Endothelial cell of umbilical vein (primary cell): ENCODE measurements around the gene KIF3B. TPM values are rescaled to one million over a fixed set of nuclear protein-coding genes. Genes with fewer than 3 reads are reported as not detected.

Source experiments
- BruUV-seq: library from RNA; stranded (reverse); fragments of 400-500 nt; replicated peaks from 2 replicates; lab custom pipeline; 2021; lab: Mats Ljungman, UMichigan
- CTCF ChIA-PET: fragments of 300-600, 350-600 bp; sonication (Branson Sonifier 250); formaldehyde crosslinking; loops from one replicate; lab custom pipeline; 2021; ENCODE audit warnings: antibody characterized with exemption, inconsistent platforms; lab: Charles Lee
- POLR2A ChIA-PET: fragments of 300-600, 350-600 bp; sonication (Branson Sonifier 250); formaldehyde crosslinking; loops from one replicate; lab custom pipeline; 2021; ENCODE audit warnings: antibody characterized with exemption, inconsistent platforms; lab: Charles Lee
- DNase-seq: peaks from one replicate; pipeline ENCODE4 v3.0.0-alpha.2; 2011; ENCODE audit warnings: low read depth, low spot score
- FAIRE-seq: peaks from 2 replicates; lab custom pipeline; 2011; peaks lifted over from hg19 to GRCh38; lab: Jason Lieb, UNC
- H2AFZ ChIP-seq: 2 replicates; pipeline ENCODE4 v1.6.0; 2012; ENCODE audit warnings: low read depth, low read length, control low read depth, inconsistent platforms
- H3K27ac ChIP-seq: 2 replicates; pipeline ENCODE4 v1.5.1; 2011; ENCODE audit warnings: low read depth, mild to moderate bottlenecking, control low read depth, low read length, moderate library complexity; ENCODE audit not compliant: insufficient read depth
- H3K27me3 ChIP-seq, 2 experiments: 2 replicates each; pipeline versions ENCODE4 v1.6.0 to v1.6.1; 2011; ENCODE audit warnings: low read length in 2 of 2, mixed read lengths in 1 of 2; ENCODE audit not compliant: control insufficient read depth in 2 of 2, insufficient read depth in 2 of 2
- H3K36me3 ChIP-seq, 2 experiments: 2 replicates in 1 of 2; 3 replicates in 1 of 2; pipeline ENCODE4 v1.5.1; 2011; ENCODE audit warnings: low read length in 2 of 2, mild to moderate bottlenecking in 1 of 2, moderate library complexity in 1 of 2; ENCODE audit not compliant: control insufficient read depth in 2 of 2, insufficient read depth in 2 of 2; ENCODE audit errors: extremely low read depth in 1 of 2
- H3K4me1 ChIP-seq: 3 replicates; pipeline ENCODE4 v1.5.1; 2011; ENCODE audit warnings: mild to moderate bottlenecking, low read length; ENCODE audit not compliant: control insufficient read depth, insufficient read depth; ENCODE audit errors: extremely low read depth
- H3K4me2 ChIP-seq: 2 replicates; pipeline ENCODE4 v1.6.1; 2011; ENCODE audit warnings: low read length, control low read depth, mixed read lengths; ENCODE audit not compliant: insufficient read depth
- H3K4me3 ChIP-seq, 3 experiments: fragments of 200-600 bp in 1 of 3; sonication (generic), shearing (Covaris generic) in 1 of 3; replicated peaks in 1 of 3; 2 replicates each; pipeline ENCODE4 v1.5.1; 2011 to 2016; ENCODE audit warnings: control low read depth in 3 of 3, low read length in 3 of 3, mild to moderate bottlenecking in 2 of 3, inconsistent platforms in 1 of 3, low read depth in 1 of 3, moderate library complexity in 1 of 3; ENCODE audit not compliant: insufficient read depth in 1 of 3
- H3K79me2 ChIP-seq: 2 replicates; pipeline ENCODE4 v1.6.0; 2012; ENCODE audit warnings: low read length, inconsistent platforms; ENCODE audit not compliant: control insufficient read depth, insufficient read depth
- H3K9ac ChIP-seq: replicated peaks from 2 replicates; pipeline ENCODE3; 2011; ENCODE audit warnings: low read length, control low read depth; ENCODE audit not compliant: insufficient read depth; ENCODE audit errors: extremely low read depth
- H3K9me1 ChIP-seq: replicated peaks from 3 replicates; pipeline ENCODE4 v1.6.0; 2011; ENCODE audit warnings: mild to moderate bottlenecking, low read length; ENCODE audit not compliant: control insufficient read depth, insufficient read depth; ENCODE audit errors: extremely low read depth
- H3K9me3 ChIP-seq: replicated peaks from 2 replicates; pipeline ENCODE4 v1.5.1; 2012; ENCODE audit warnings: low read length, inconsistent platforms; ENCODE audit not compliant: control insufficient read depth, insufficient read depth
- H4K20me1 ChIP-seq: replicated peaks from 2 replicates; pipeline ENCODE3; 2011; ENCODE audit warnings: mild to moderate bottlenecking, low read length; ENCODE audit not compliant: control insufficient read depth, insufficient read depth; ENCODE audit errors: extremely low read depth
- CTCF ChIP-seq, 2 donors: IDR thresholded peaks; 1 replicate in 1 of 2; 2 replicates in 1 of 2; pipeline ENCODE4 v1.5.1; 2011; ENCODE audit warnings: low read length in 2 of 2, mild to moderate bottlenecking in 2 of 2, moderate library complexity in 2 of 2, control low read depth in 1 of 2, inconsistent platforms in 1 of 2, low read depth in 1 of 2; ENCODE audit not compliant: insufficient read depth in 1 of 2; ENCODE audit errors: extremely low read depth in 1 of 2
- EZH2 ChIP-seq: IDR thresholded peaks from 2 replicates; pipeline ENCODE4 v1.6.1; 2012; ENCODE audit warnings: borderline replicate concordance, low read depth, mild to moderate bottlenecking, moderate library complexity, low read length, inconsistent platforms; ENCODE audit not compliant: severe bottlenecking
- FOS ChIP-seq: IDR thresholded peaks from 2 replicates; pipeline ENCODE4 v1.6.1; 2011; ENCODE audit warnings: mild to moderate bottlenecking, low read length, moderate library complexity, borderline replicate concordance; ENCODE audit not compliant: insufficient read depth
- GATA2 ChIP-seq: IDR thresholded peaks from 2 replicates; pipeline ENCODE4 v1.7.0; 2011; ENCODE audit warnings: low read depth, mild to moderate bottlenecking, moderate library complexity, mixed read lengths, low read length; ENCODE audit not compliant: insufficient read length, insufficient read depth
- JUN ChIP-seq: IDR thresholded peaks from 2 replicates; pipeline ENCODE4 v1.6.1; 2011; ENCODE audit warnings: borderline replicate concordance, low read depth; ENCODE audit not compliant: insufficient read length, insufficient read depth
- MYC ChIP-seq: IDR thresholded peaks from one replicate; pipeline ENCODE4 v1.6.1; 2011; ENCODE audit warnings: mild to moderate bottlenecking, low read depth, low read length
- POLR2A ChIP-seq: IDR thresholded peaks from 2 replicates; pipeline ENCODE4 v1.6.1; 2012; ENCODE audit warnings: low read depth, mild to moderate bottlenecking, control low read depth, low read length
- POLR2AphosphoS5 ChIP-seq: IDR thresholded peaks from 2 replicates; pipeline ENCODE4 v1.6.1; 2012; ENCODE audit warnings: low read depth, mild to moderate bottlenecking, control low read depth, low read length, moderate library complexity; ENCODE audit not compliant: insufficient read depth
- dilution Hi-C: fragments of 300-500 bp; cut with MboI; formaldehyde crosslinking; loops from one replicate; pipeline ENCODE4 v1.15.0; 2019; ENCODE audit warnings: low sequenced_read_pairs; ENCODE audit not compliant: extremely low pct_ligation_motif_present
- intact Hi-C: fragments of 100-400 bp; cut with micrococcal nuclease; formaldehyde crosslinking; loops from one replicate; pipeline ENCODE4 v1.10.0; 2022
- polyA plus RNA-seq, 4 experiments: library from polyadenylated mRNA; depleted of rRNA in 3 of 4; stranded (reverse) in 3 of 4; unstranded in 1 of 4; fragments of >200 nt; gene quantifications; 2 replicates each; pipeline versions ENCODE4 v1.2.1 to v1.2.3, GENCODE V29; 2011 to 2012; ENCODE audit warnings: missing spikeins in 1 of 4
- total RNA-seq: library from RNA; stranded (reverse); gene quantifications from 2 replicates; pipeline ENCODE4 v1.2.3, GENCODE V29; 2021

Gene KIF3B
- total and polyA plus RNA-seq, 2 donors (not counting 3 experiments of a cell fraction or from before 2014, with no cell fraction given) = 14.5 to 25.1 TPM

- POLR2A ChIA-PET = no interaction called here
- FAIRE-seq = peak; percentile 82
- intact Hi-C loops = no loop called here
- H3K4me1 ChIP-seq = peaks cover 19% of the 10 kb centered on the region
- dilution Hi-C loops = no loop called here
- H3K4me2 ChIP-seq = peak overlapping the region; percentile 26
- no peaks in the 10 kb centered on the region for H3K27me3 ChIP-seq
- H3K79me2 ChIP-seq = no peaks in the 10 kb centered on the region
- DNase-seq = peak; percentile 71
- no peak overlapping the region for H2AFZ ChIP-seq
- no peaks in the 10 kb centered on the region for H3K9me3 ChIP-seq
- H3K9me1 ChIP-seq = no peaks in the 10 kb centered on the region
- no peak overlapping the region for H3K4me3 ChIP-seq
- CTCF ChIA-PET = interaction anchor here (1.1 kb wide), 1 partner anchor 10 kb away, joined by 4 read pairs; no protein-coding TSS in a partner anchor
- TF ChIP-seq GATA2 (peak; percentile 68), FOS (no peak), MYC (no peak), CTCF (IDR thresholded peaks at IDR 0.05; ENCODE audit: extremely low read depth in 1 of 2, insufficient read depth in 1 of 2, low read depth in 1 of 2, low read length in 2 of 2) (no peak), EZH2 (no peak), JUN (peak; percentile 34), POLR2A (no peak), POLR2AphosphoS5 (peak; percentile 68)
- H3K36me3 ChIP-seq = peaks cover 0 to 10% of the 10 kb centered on the region in 2 experiments
- no peak overlapping the region for H3K9ac ChIP-seq
- H3K27ac ChIP-seq = peak overlapping the region; percentile 91
- H4K20me1 ChIP-seq = no peaks in the 10 kb centered on the region
- BruUV-seq = no TSS peak
These were observed 49.7 kb downstream of the KIF3B start for GRCh38 chr20:32327087-32327681.
